Activated T-helper 1 cell treated with anti-CD3 and anti-CD28 coated beads, Interleukin-12 subunit alpha, Interleukin-12 subunit beta, Interleukin-2, Interleukin-4 antibody, amounts not matched to agents 30 ng/mL and 10 ng/mL and 1 ng/mL, durations not matched to agents 14 hours and 24 hours and 36 hours (primary cell): Measurements from ENCODE around the gene INHBE. TPM values are rescaled to one million over a fixed set of nuclear protein-coding genes. Genes with fewer than 3 reads are reported as not detected.

Experiments used
- DNase-seq: peaks from one replicate; pipeline ENCODE4 v3.0.0; 2021; ENCODE audit warnings: low spot score
- H3K27ac Mint-ChIP-seq: one replicate; pipeline ENCODE4 v1.8.0; 2021; ENCODE audit warnings: mild to moderate bottlenecking, mixed read lengths
- H3K27me3 Mint-ChIP-seq: one replicate; pipeline ENCODE4 v1.8.0; 2022; ENCODE audit warnings: mild to moderate bottlenecking, moderate library complexity, mixed read lengths; ENCODE audit not compliant: insufficient read depth
- H3K36me3 Mint-ChIP-seq: one replicate; pipeline ENCODE4 v1.8.0; 2021; ENCODE audit warnings: low read depth, mixed read lengths
- H3K4me1 Mint-ChIP-seq: one replicate; pipeline ENCODE4 v1.8.0; 2021; ENCODE audit warnings: low read depth, mixed read lengths
- H3K4me3 Mint-ChIP-seq: one replicate; pipeline ENCODE4 v1.8.0; 2021; ENCODE audit warnings: mild to moderate bottlenecking, moderate library complexity, mixed read lengths
- H3K9me3 Mint-ChIP-seq: one replicate; pipeline ENCODE4 v1.8.0; 2021; ENCODE audit warnings: mixed read lengths
- intact Hi-C: fragments of 100-400 bp; cut with micrococcal nuclease; formaldehyde crosslinking; loops from one replicate; pipeline ENCODE4 v1.15.1; 2024
- total RNA-seq: library from RNA; stranded (reverse); gene quantifications from 2 replicates; pipeline ENCODE4 v1.2.3, GENCODE V29; 2022

Gene INHBE
- total RNA-seq, 1 donor from 2014 or later: 0.41 TPM

DNA sequence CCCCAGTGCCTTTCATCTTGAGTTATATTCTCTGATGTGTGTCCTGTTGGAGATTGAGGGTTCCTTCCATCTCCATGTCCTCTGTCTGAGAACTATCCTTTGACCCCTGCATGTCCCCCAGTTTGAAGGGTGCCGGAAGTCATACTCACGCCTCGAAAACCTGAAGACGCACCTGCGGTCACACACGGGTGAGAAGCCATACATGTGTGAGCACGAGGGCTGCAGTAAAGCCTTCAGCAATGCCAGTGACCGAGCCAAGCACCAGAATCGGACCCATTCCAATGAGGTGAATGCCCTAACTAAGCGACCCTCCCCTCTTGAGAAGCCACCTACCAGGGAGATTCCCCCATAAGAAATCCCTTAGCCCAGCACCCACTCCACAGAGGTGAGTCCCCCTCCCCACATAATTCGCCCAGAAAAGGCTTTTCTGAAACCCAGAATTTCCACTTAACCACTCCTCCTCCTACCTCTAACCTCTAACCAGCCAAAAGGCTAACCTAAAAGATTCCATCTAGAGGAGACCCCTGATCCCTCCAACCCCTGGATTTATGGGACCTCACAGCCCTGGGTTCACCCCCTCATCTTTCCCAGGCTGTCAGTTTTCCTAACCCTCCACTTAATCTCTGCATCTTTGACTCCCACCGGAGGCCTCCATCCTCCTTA, 12.2 kb downstream of the INHBE start:
- H3K4me3 Mint-ChIP-seq: no peak overlapping the region
- H3K27me3 Mint-ChIP-seq: peaks cover 2% of the 10 kb centered on the region
- H3K4me1 Mint-ChIP-seq: peaks cover 26% of the 10 kb centered on the region
- H3K27ac Mint-ChIP-seq: no peak overlapping the region
- intact Hi-C loops: no loop called here
- no peak for DNase-seq
- H3K9me3 Mint-ChIP-seq: no peaks in the 10 kb centered on the region
- H3K36me3 Mint-ChIP-seq: peaks cover 22% of the 10 kb centered on the region

DNA sequence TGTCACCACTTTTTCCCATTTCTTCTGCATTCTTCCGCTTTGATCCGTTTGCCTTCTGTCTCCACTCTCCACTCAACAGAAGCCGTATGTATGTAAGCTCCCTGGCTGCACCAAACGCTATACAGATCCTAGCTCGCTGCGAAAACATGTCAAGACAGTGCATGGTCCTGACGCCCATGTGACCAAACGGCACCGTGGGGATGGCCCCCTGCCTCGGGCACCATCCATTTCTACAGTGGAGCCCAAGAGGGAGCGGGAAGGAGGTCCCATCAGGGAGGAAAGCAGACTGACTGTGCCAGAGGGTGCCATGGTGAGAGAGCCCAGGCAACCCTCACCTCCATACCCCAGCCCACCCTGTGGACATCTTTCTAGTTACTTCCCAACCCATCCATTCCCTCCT, 12.8 kb downstream of the INHBE start:
- Mint-ChIP-seq H3K9me3 (no peaks in the 10 kb centered on the region), H3K4me3 (no peak overlapping the region), H3K27ac (no peak overlapping the region), H3K36me3 (peaks cover 28% of the 10 kb centered on the region), H3K4me1 (peaks cover 20% of the 10 kb centered on the region), H3K27me3 (peaks cover 2% of the 10 kb centered on the region)
- intact Hi-C loops: no loop called here
- DNase-seq: no peak

DNA sequence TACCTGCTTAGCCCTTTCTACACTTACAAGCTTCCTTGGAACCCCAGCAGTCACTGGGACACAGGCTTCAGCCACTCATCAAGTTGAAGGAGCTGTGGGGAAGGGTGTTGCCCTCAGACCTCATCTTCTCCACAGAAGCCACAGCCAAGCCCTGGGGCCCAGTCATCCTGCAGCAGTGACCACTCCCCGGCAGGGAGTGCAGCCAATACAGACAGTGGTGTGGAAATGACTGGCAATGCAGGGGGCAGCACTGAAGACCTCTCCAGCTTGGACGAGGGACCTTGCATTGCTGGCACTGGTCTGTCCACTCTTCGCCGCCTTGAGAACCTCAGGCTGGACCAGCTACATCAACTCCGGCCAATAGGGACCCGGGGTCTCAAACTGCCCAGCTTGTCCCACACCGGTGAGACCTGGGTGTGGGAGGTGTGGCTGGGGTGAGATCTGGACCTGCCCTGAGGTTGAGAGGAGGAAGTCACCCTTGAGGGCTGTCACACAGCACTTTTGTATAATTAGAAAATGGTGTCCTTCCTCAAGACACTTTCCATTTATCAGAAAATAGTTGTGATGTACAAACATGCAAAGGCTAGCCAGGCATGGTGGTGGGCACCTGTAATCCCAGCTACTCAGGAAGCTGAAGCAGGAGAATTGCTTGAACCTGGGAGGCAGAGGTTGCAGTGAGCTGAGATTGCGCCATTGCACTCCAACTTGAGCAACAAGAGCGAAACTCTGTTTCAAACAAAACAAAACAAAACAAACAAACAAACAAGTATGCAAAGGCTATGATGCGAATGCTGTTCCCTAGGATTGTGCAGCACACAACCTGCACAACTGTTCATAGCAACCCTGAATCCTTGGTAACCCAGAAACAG, 14.4 kb downstream of the INHBE start:
- H3K27ac Mint-ChIP-seq: no peak overlapping the region
- no peak overlapping the region for H3K4me3 Mint-ChIP-seq
- peaks cover 40% of the 10 kb centered on the region for H3K36me3 Mint-ChIP-seq
- no peak for DNase-seq
- H3K4me1 Mint-ChIP-seq: peaks cover 19% of the 10 kb centered on the region
- intact Hi-C loops: no loop called here
- H3K27me3 Mint-ChIP-seq: no peaks in the 10 kb centered on the region
- H3K9me3 Mint-ChIP-seq: no peaks in the 10 kb centered on the region

DNA sequence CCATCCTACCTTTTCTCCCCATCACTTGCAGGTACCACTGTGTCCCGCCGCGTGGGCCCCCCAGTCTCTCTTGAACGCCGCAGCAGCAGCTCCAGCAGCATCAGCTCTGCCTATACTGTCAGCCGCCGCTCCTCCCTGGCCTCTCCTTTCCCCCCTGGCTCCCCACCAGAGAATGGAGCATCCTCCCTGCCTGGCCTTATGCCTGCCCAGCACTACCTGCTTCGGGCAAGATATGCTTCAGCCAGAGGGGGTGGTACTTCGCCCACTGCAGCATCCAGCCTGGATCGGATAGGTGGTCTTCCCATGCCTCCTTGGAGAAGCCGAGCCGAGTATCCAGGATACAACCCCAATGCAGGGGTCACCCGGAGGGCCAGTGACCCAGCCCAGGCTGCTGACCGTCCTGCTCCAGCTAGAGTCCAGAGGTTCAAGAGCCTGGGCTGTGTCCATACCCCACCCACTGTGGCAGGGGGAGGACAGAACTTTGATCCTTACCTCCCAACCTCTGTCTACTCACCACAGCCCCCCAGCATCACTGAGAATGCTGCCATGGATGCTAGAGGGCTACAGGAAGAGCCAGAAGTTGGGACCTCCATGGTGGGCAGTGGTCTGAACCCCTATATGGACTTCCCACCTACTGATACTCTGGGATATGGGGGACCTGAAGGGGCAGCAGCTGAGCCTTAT, 15.3 kb downstream of the INHBE start:
- Mint-ChIP-seq H3K36me3 (peaks cover 44% of the 10 kb centered on the region), H3K27ac (no peak overlapping the region), H3K4me1 (peaks cover 17% of the 10 kb centered on the region), H3K27me3 (no peaks in the 10 kb centered on the region), H3K4me3 (no peak overlapping the region), H3K9me3 (no peaks in the 10 kb centered on the region)
- intact Hi-C loops: no loop called here
- DNase-seq: no peak

DNA sequence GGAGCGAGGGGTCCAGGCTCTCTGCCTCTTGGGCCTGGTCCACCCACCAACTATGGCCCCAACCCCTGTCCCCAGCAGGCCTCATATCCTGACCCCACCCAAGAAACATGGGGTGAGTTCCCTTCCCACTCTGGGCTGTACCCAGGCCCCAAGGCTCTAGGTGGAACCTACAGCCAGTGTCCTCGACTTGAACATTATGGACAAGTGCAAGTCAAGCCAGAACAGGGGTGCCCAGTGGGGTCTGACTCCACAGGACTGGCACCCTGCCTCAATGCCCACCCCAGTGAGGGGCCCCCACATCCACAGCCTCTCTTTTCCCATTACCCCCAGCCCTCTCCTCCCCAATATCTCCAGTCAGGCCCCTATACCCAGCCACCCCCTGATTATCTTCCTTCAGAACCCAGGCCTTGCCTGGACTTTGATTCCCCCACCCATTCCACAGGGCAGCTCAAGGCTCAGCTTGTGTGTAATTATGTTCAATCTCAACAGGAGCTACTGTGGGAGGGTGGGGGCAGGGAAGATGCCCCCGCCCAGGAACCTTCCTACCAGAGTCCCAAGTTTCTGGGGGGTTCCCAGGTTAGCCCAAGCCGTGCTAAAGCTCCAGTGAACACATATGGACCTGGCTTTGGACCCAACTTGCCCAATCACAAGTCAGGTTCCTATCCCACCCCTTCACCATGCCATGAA, 16.0 kb downstream of the INHBE start:
- no peak overlapping the region for H3K4me3 Mint-ChIP-seq
- peaks cover 17% of the 10 kb centered on the region for H3K4me1 Mint-ChIP-seq
- no peak for DNase-seq
- intact Hi-C loops: no loop called here
- no peak overlapping the region for H3K27ac Mint-ChIP-seq
- H3K9me3 Mint-ChIP-seq: no peaks in the 10 kb centered on the region
- H3K27me3 Mint-ChIP-seq: no peaks in the 10 kb centered on the region
- peaks cover 45% of the 10 kb centered on the region for H3K36me3 Mint-ChIP-seq

DNA sequence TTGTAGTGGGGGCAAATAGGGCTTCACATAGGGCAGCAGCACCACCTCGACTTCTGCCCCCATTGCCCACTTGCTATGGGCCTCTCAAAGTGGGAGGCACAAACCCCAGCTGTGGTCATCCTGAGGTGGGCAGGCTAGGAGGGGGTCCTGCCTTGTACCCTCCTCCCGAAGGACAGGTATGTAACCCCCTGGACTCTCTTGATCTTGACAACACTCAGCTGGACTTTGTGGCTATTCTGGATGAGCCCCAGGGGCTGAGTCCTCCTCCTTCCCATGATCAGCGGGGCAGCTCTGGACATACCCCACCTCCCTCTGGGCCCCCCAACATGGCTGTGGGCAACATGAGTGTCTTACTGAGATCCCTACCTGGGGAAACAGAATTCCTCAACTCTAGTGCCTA, 16.6 kb downstream of the INHBE start:
- H3K27ac Mint-ChIP-seq: no peak overlapping the region
- H3K27me3 Mint-ChIP-seq: no peaks in the 10 kb centered on the region
- intact Hi-C loops: no loop called here
- H3K4me3 Mint-ChIP-seq: no peak overlapping the region
- no peaks in the 10 kb centered on the region for H3K9me3 Mint-ChIP-seq
- H3K36me3 Mint-ChIP-seq: peaks cover 50% of the 10 kb centered on the region
- no peak for DNase-seq
- peaks cover 17% of the 10 kb centered on the region for H3K4me1 Mint-ChIP-seq

DNA sequence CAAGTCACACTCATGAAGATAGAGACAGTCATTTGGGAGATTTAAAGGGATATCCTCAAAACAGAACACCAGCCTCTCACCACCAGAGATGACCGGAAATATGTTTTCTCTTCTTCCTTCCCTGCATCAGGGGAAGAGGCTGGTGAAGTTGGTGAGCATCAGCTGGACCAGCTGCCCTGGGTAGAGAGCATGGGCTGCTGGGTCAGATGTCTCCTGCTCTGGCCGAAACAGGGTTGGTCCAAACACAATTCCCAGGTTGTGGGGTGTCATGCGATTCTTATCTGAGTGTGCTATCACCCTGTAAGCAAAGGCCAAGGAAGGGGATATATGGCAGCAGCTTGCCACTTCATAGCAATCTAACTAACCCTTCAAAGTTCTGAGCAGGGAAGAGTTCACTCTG, 17.3 kb downstream of the INHBE start:
- Mint-ChIP-seq H3K9me3 (no peaks in the 10 kb centered on the region), H3K36me3 (peaks cover 48% of the 10 kb centered on the region), H3K27me3 (no peaks in the 10 kb centered on the region), H3K4me3 (peak overlapping the region; percentile 39), H3K4me1 (peaks cover 17% of the 10 kb centered on the region), H3K27ac (no peak overlapping the region)
- intact Hi-C loops: no loop called here
- DNase-seq: no peak

DNA sequence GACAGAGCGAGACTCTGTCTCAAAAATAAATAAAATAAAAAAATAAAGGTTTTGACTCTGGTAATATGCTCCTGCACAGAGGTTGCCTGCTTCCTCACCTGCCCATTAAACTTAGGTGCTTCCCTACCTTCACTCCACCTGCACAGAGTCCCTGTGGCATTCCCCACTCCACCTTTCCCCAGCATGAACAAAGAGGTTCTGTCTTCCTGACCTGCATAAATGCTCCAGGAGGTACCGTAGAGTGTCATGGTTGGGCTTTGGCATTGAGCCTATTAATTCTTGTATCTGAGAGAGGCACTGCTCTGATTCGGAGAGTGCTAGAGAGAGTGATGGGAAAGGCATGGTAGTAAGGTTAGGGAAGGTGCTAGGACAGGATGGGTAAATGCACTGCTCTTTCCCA, 18.3 kb downstream of the INHBE start:
- H3K4me3 Mint-ChIP-seq: no peak overlapping the region
- H3K27ac Mint-ChIP-seq: no peak overlapping the region
- intact Hi-C loops: no loop called here
- H3K36me3 Mint-ChIP-seq: peaks cover 48% of the 10 kb centered on the region
- no peaks in the 10 kb centered on the region for H3K9me3 Mint-ChIP-seq
- no peak for DNase-seq
- peaks cover 25% of the 10 kb centered on the region for H3K4me1 Mint-ChIP-seq
- H3K27me3 Mint-ChIP-seq: no peaks in the 10 kb centered on the region

DNA sequence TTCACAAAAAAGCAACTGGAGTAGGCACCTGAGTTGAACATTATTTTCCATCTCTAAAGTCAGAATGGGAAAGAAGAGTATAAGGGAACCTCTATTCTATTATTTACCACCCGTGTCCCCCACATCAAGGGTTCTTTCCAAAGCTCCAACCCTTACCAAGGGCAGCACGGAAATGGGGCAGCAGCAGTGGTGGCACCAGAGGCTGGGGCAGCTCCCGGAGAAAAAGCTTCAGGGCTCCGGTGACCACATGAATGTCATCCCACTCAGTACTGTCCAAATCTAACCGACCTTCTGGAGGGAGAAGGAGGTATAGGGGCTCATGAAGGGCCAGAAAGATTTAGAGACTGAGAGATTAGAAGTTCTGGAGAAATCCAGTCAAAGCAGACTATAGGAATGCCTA, 18.8 kb downstream of the INHBE start:
- Mint-ChIP-seq H3K27ac (peak overlapping the region; percentile 59), H3K4me1 (peaks cover 30% of the 10 kb centered on the region), H3K27me3 (no peaks in the 10 kb centered on the region), H3K9me3 (no peaks in the 10 kb centered on the region), H3K36me3 (peaks cover 50% of the 10 kb centered on the region), H3K4me3 (peak overlapping the region; percentile 82)
- no peak for DNase-seq
- intact Hi-C loops: no loop called here

DNA sequence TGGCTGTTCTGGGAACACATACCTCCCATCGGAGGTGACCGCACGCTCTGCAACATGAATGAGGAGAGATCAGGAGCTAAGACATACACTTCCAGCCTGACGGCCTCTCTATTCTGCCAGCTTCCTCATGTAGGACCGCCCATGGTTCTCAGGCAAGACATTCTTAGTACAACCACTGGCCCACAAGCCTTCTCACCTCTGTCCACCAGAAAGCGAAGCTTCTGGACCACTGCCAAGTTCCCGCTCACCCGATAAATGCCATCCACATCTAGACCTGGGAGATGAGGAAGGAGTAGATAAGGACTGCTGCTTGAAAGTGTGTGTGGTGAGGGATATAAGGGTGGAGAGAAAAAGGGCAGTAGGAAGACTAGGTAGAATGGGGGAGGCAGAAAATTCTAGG, 19.3 kb downstream of the INHBE start:
- intact Hi-C loops: no loop called here
- H3K4me1 Mint-ChIP-seq: peaks cover 36% of the 10 kb centered on the region

DNA sequence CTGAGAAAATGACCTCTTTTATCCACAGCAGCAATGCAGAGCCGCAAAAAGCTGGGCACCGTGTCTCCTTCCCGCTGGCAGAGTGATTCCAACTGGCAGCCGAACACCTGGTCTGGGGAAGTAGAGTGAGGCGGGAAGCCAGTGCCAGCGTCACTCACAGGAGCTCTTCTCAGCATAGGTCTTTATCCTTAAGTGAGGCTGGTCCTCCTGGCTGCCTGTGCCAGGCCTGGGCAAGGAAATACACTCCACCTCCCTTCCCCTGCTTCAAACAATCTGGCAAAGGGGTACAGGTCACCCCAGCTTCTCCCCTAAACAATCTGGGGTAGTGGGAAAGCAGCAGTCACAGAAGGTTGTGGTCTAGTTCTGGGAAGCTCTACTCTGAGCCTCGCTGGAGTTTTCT, 19.8 kb downstream of the INHBE start:
- H3K27ac Mint-ChIP-seq: peak overlapping the region; percentile 59
- no peaks in the 10 kb centered on the region for H3K9me3 Mint-ChIP-seq
- H3K4me3 Mint-ChIP-seq: peak overlapping the region; percentile 82
- H3K27me3 Mint-ChIP-seq: no peaks in the 10 kb centered on the region
- peaks cover 40% of the 10 kb centered on the region for H3K4me1 Mint-ChIP-seq
- intact Hi-C loops: loop anchor here (5.0 kb wide), 5 partner anchors 117 to 843 kb away; partner anchors contain the start of genes BAZ2A, CTDSP2, OS9 and PIP4K2C
- peaks cover 47% of the 10 kb centered on the region for H3K36me3 Mint-ChIP-seq
- DNase-seq: no peak

More for the DNA sequence above, 19.3 kb downstream of the INHBE start:
- Mint-ChIP-seq H3K4me3 (peak overlapping the region; percentile 82), H3K36me3 (peaks cover 48% of the 10 kb centered on the region), H3K27me3 (no peaks in the 10 kb centered on the region), H3K9me3 (no peaks in the 10 kb centered on the region), H3K27ac (peak overlapping the region; percentile 59)
- no peak for DNase-seq

DNA sequence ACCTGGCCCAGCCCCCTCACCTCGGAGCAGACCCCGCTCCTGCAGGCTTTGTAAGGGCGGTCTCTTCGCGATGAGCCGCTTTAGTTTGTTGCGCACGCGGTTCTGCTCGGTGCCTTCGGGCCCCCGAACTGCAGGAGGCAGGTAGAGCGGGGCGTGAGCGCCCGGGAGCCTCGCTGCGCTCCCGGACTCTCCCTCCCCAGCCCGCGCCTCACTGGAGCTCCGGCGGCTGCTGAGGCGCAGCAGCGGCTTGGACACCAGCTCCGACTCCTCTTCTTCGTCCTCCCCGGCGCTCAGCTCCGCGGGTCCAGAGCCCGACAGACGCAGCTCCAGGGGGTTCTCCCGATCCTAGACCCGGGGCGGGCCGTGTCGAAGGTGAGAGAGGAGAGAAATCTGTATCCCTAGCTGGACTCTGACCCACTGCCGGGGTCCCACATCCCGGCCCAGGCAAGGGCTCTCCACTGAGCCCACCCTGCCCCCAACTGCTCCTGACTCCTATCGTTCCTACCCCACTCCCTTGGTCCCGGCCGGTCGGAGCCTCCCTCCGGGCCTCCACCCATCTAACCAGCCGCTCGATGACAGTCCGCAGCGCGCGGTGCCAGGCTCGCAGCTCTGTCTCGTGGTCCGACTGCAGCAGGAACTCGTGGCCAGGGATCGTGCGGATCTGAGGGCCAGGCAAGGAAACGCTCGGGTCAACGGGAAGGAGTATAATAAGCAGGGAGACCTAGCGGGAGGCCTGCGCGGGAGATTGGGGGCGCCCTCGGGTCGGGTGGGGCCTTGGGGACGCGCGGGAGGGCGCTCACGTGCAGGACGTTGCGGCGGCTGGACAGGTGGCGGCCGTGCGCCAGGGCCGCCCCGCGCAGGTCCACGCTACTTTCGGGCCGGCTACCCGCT, 20.4 kb downstream of the INHBE start:
- H3K36me3 Mint-ChIP-seq: peaks cover 47% of the 10 kb centered on the region
- peaks cover 47% of the 10 kb centered on the region for H3K4me1 Mint-ChIP-seq
- intact Hi-C loops: loop anchor here (1.0 to 5.0 kb wide), 6 partner anchors 13 to 843 kb away; partner anchors contain the start of genes BAZ2A, CTDSP2, OS9 and PIP4K2C

More for the DNA sequence above, 20.4 kb downstream of the INHBE start:
- no peak for DNase-seq
- Mint-ChIP-seq H3K9me3 (no peaks in the 10 kb centered on the region), H3K4me3 (peak overlapping the region; percentile 93), H3K27me3 (no peaks in the 10 kb centered on the region), H3K27ac (peak overlapping the region; percentile 97)
